Activated CD4-positive, alpha-beta T cell treated with anti-CD3 and anti-CD28 coated beads for 36 hours (primary cell): ENCODE results near the gene ADAM23. TPM values are rescaled to one million over a fixed set of nuclear protein-coding genes. Genes with fewer than 3 reads are reported as not detected.

Experiments
- ATAC-seq: fragments of 200-7000 bp; cut with Tn5 transposase; one replicate; pipeline ENCODE4 v1.10.0; 2021; ENCODE audit warnings: mild to moderate bottlenecking, moderate library complexity
- CTCF ChIA-PET: fragments of 350-600 bp; sonication (Branson Sonifier 250); formaldehyde crosslinking; loops from one replicate; lab custom pipeline; 2021; ENCODE audit warnings: antibody characterized with exemption; lab: Charles Lee
- POLR2A ChIA-PET: fragments of 350-600 bp; sonication (Branson Sonifier 250); formaldehyde crosslinking; loops from one replicate; lab custom pipeline; 2021; ENCODE audit warnings: antibody characterized with exemption, inconsistent platforms; lab: Charles Lee
- DNase-seq: peaks from one replicate; pipeline ENCODE4 v3.0.0-alpha.2; 2020
- H3K27ac Mint-ChIP-seq: one replicate; pipeline ENCODE4 v1.8.0; 2021; ENCODE audit warnings: mixed read lengths
- H3K27me3 Mint-ChIP-seq: one replicate; pipeline ENCODE4 v1.8.0; 2021; ENCODE audit warnings: mixed read lengths
- H3K36me3 Mint-ChIP-seq: one replicate; pipeline ENCODE4 v1.8.0; 2021; ENCODE audit warnings: low read depth, mixed read lengths
- H3K4me1 Mint-ChIP-seq: one replicate; pipeline ENCODE4 v1.8.0; 2021; ENCODE audit warnings: mixed read lengths
- H3K4me3 Mint-ChIP-seq: one replicate; pipeline ENCODE4 v1.8.0; 2021; ENCODE audit warnings: mild to moderate bottlenecking, moderate library complexity, mixed read lengths
- H3K9me3 Mint-ChIP-seq: one replicate; pipeline ENCODE4 v1.8.0; 2021; ENCODE audit warnings: low read depth, mixed read lengths
- intact Hi-C, 2 experiments: fragments of 100-400 bp; cut with DNase I in 1 of 2; cut with micrococcal nuclease in 1 of 2; formaldehyde crosslinking; loops; one replicate each; pipeline versions ENCODE4 v1.14.2 to v1.15.1; 2022 to 2024; cut with DNase I, micrococcal nuclease
- total RNA-seq, 2 experiments: library from RNA; stranded (reverse); gene quantifications; one replicate each; pipeline ENCODE4 v1.2.3, GENCODE V29; 2021

Gene ADAM23
- total RNA-seq, 2 experiments from 2014 or later = 1.1 to 1.3 TPM

DNA sequence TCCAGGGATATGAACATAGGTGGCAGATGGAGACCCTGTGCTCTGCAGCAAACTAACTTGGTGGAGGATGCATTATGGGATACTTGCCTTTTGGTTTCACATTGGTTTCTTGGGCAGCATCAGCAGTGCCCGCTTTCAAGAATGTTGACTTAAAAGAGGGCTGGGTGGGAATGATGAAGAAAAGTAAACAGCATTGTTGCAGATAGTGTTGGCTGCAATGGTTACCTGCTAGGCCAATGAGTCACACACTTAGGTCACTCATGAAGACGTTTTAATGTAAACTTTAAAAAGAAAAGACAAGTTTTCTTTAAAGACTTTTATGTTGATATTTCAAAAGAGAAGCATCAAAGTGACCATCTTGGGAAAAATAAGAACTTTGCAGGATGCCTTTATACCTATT is 172.8 kb downstream of the ADAM23 start:
- H3K36me3 Mint-ChIP-seq = no peaks in the 10 kb centered on the region
- no peak overlapping the region for H3K27ac Mint-ChIP-seq
- no peaks in the 10 kb centered on the region for H3K9me3 Mint-ChIP-seq
- DNase-seq = no peak
- H3K4me3 Mint-ChIP-seq = no peak overlapping the region
- H3K4me1 Mint-ChIP-seq = no peaks in the 10 kb centered on the region
- POLR2A ChIA-PET = no interaction called here
- CTCF ChIA-PET = interaction anchor here (0.7 kb wide), 1 partner anchor 57 kb away, joined by 3 read pairs; no protein-coding TSS in a partner anchor
- intact Hi-C loops = no loop called here
- no peak for ATAC-seq
- no peaks in the 10 kb centered on the region for H3K27me3 Mint-ChIP-seq

GRCh38 chr2:206619011-206619410 is 175.7 kb downstream of the ADAM23 start:
- H3K27ac Mint-ChIP-seq = no peak overlapping the region
- intact Hi-C loops = no loop called here
- no peaks in the 10 kb centered on the region for H3K36me3 Mint-ChIP-seq
- ChIA-PET CTCF (no interaction called here), POLR2A (no interaction called here)
- H3K4me1 Mint-ChIP-seq = peaks cover 2% of the 10 kb centered on the region
- no peak overlapping the region for H3K4me3 Mint-ChIP-seq
- no peak for DNase-seq
- no peaks in the 10 kb centered on the region for H3K9me3 Mint-ChIP-seq
- no peak for ATAC-seq
- H3K27me3 Mint-ChIP-seq = no peaks in the 10 kb centered on the region

DNA sequence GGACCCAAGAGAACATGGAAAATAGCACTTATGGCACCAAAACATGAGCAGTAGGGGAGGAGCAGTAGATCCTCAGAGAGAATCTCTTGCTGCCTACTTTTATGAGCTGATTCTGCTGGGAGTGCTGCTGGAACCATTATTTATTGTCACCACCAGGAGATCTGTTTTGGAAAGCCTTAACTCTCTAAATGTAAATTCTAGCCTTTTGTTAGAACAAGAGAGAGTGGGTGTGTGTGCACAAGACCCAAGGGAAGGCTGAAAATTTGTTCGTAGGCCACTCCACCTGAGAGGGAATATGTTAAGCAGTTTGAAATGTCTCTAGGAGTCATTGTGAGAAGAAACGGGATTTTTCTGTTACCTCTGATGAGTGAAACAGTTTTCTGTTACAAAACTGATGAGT is 182.8 kb downstream of the ADAM23 start:
- ChIA-PET POLR2A (no interaction called here), CTCF (interaction anchor here (0.6 to 0.7 kb wide), 2 partner anchors 234 to 1210 kb away, joined by 3 to 4 read pairs; no protein-coding TSS in a partner anchor)
- peaks cover 2% of the 10 kb centered on the region for H3K4me1 Mint-ChIP-seq

DNA sequence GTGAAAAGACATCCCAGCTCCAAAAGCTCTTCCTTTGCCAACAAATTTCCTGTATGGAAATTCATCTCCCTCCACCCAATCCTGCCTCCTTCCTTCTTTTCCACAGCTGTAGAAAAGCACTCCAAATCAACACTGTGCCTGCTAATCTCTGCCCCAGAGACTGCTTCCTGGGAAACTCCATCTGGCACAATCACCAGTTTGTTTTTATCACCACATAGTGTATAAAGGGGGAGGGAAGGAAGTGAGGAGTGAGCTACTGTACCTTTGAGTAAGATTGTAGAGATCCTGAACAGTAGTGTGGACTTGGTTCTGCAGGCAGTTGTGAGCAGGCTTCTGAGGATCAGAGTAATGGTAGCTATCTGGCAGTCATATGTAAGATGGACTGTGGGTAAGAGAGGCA is 184.3 kb downstream of the ADAM23 start:
- no peak overlapping the region for H3K4me3 Mint-ChIP-seq
- H3K36me3 Mint-ChIP-seq = no peaks in the 10 kb centered on the region
- POLR2A ChIA-PET = no interaction called here
- CTCF ChIA-PET = interaction anchor here (1.3 kb wide), 1 partner anchor 59 kb away, joined by 3 read pairs; no protein-coding TSS in a partner anchor
- no peaks in the 10 kb centered on the region for H3K4me1 Mint-ChIP-seq
- no peak overlapping the region for H3K27ac Mint-ChIP-seq
- DNase-seq = no peak
- H3K27me3 Mint-ChIP-seq = peaks cover 12% of the 10 kb centered on the region
- no peaks in the 10 kb centered on the region for H3K9me3 Mint-ChIP-seq
- ATAC-seq = no peak
- intact Hi-C loops = no loop called here

More for the DNA sequence above, 182.8 kb downstream of the ADAM23 start:
- Mint-ChIP-seq H3K9me3 (no peaks in the 10 kb centered on the region), H3K27ac (no peak overlapping the region), H3K36me3 (no peaks in the 10 kb centered on the region), H3K4me3 (no peak overlapping the region), H3K27me3 (peaks cover 12% of the 10 kb centered on the region)
- intact Hi-C loops = no loop called here
- ATAC-seq (no peak), DNase-seq (no peak)

- ChIA-PET CTCF (no interaction called here), POLR2A (no interaction called here)
- Mint-ChIP-seq H3K9me3 (no peaks in the 10 kb centered on the region), H3K27ac (no peak overlapping the region), H3K4me3 (no peak overlapping the region), H3K36me3 (no peaks in the 10 kb centered on the region), H3K27me3 (peaks cover 20% of the 10 kb centered on the region), H3K4me1 (no peaks in the 10 kb centered on the region)
- no peak for ATAC-seq
- no peak for DNase-seq
- intact Hi-C loops = no loop called here
These were observed 188.0 kb downstream of the ADAM23 start for GRCh38 chr2:206631340-206631739.

- no peaks in the 10 kb centered on the region for H3K36me3 Mint-ChIP-seq
- POLR2A ChIA-PET = no interaction called here
- DNase-seq (no peak), ATAC-seq (no peak)
- H3K27ac Mint-ChIP-seq = no peak overlapping the region
- CTCF ChIA-PET = interaction anchor here (0.5 to 0.7 kb wide), 2 partner anchors 26 to 328 kb away, joined by 3 read pairs; no protein-coding TSS in a partner anchor
- no peaks in the 10 kb centered on the region for H3K9me3 Mint-ChIP-seq
- intact Hi-C loops = no loop called here
- no peak overlapping the region for H3K4me3 Mint-ChIP-seq
- H3K27me3 Mint-ChIP-seq = peaks cover 11% of the 10 kb centered on the region
- no peaks in the 10 kb centered on the region for H3K4me1 Mint-ChIP-seq
These were observed 191.7 kb downstream of the ADAM23 start for GRCh38 chr2:206635015-206635414.

- no peak for ATAC-seq
- Mint-ChIP-seq H3K27ac (no peak overlapping the region), H3K4me1 (no peaks in the 10 kb centered on the region), H3K27me3 (peaks cover 24% of the 10 kb centered on the region), H3K36me3 (no peaks in the 10 kb centered on the region), H3K4me3 (no peak overlapping the region), H3K9me3 (no peaks in the 10 kb centered on the region)
- ChIA-PET CTCF (interaction anchor here (0.6 to 1.5 kb wide), 3 partner anchors 16 to 117 kb away, joined by 3 to 4 read pairs (median 3); no protein-coding TSS in a partner anchor), POLR2A (no interaction called here)
- no peak for DNase-seq
- intact Hi-C loops = no loop called here
These were observed 196.3 kb downstream of the ADAM23 start for GRCh38 chr2:206639636-206640035.

DNA sequence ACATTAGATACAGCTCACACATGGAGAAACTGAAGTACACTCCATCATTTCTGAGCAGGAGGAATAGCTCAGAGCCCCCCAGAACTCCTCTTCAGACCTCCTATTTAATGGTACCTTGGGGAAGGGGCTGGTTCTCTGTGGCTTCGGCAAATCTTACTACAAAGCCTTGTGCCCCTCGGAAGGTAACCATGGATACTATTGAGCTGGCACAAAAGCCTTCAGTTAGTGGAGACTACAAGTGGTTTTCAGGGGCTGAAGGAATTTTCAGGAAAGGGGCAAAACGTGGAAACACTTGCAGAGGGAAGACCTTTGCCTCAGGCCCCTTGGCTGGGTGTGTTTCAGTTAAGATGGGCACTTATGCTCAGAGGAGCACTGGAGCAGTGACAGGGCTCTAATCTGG is 197.9 kb downstream of the ADAM23 start:
- Mint-ChIP-seq H3K4me1 (no peaks in the 10 kb centered on the region), H3K27me3 (peaks cover 21% of the 10 kb centered on the region), H3K9me3 (no peaks in the 10 kb centered on the region), H3K4me3 (no peak overlapping the region), H3K36me3 (no peaks in the 10 kb centered on the region), H3K27ac (no peak overlapping the region)
- intact Hi-C loops = no loop called here
- DNase-seq (no peak), ATAC-seq (no peak)
- POLR2A ChIA-PET = no interaction called here
- CTCF ChIA-PET = interaction anchor here (0.6 kb wide), 1 partner anchor 44 kb away, joined by 4 read pairs; no protein-coding TSS in a partner anchor

DNA sequence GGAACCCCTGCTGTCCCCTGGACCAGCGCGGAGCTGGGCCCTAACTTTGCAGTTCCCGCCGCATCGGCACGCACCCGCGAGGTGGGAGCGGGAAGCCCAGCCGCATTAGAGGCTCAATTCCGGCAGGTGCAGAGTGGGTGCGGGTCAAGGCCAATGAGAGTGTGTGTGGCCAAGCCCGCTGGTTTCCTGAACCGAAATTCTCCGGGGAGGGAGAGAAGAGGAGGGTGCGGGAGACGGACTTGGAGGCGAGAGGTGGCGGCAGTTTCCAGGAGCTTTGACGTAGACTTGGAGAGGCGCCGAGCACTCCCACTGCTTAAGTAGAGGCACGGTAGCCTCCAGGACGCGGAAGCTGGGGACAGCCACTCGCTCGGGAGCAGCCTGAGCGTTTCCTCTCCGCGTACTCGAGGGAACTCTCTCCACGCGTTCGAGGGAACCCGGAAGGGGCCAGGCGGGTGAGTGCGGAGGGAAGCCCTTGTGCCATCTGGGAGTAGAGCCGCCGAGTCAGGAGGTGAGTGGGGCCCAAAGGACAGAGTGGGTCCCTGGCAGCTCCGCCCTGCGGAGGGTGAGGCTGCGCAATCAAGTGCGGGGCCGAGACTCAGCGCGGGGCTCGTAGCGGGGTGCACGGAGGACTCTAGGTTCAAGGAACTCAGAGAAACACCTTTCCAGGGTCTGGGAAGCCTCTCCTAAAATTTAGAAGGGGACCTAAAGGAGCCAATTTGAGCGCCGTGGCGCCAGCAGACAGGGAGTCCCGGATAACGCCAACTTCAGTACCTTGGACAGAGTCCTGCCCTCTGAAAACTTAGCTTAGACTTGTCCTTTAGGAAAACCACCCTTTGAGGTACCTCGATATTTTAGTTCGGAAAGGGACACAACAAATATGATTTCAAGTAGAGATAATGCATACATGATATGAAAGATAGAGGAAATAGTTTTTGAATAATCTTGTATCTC is 199.0 kb downstream of the ADAM23 start, which contains the start of gene FAM237A:
Gene FAM237A, plus strand, starts transcription at position 413 of the 951 bp plus-strand sequence. CDS start 1,750 bp downstream, outside the sequence.
- ATAC-seq (no peak), DNase-seq (peak; percentile 56)
- H3K36me3 Mint-ChIP-seq = no peaks in the 10 kb centered on the region
- peaks cover 24% of the 10 kb centered on the region for H3K27me3 Mint-ChIP-seq
- CTCF ChIA-PET = no interaction called here
- intact Hi-C loops = no loop called here
- H3K4me3 Mint-ChIP-seq = no peak within 1 kb of the TSS
- no peaks in the 10 kb centered on the region for H3K9me3 Mint-ChIP-seq
- POLR2A ChIA-PET = interaction anchor here (0.6 kb wide), 1 partner anchor 111 kb away, joined by 4 read pairs; no protein-coding TSS in a partner anchor
- H3K27ac Mint-ChIP-seq = no peak within 1 kb of the TSS
- no peaks in the 10 kb centered on the region for H3K4me1 Mint-ChIP-seq

- H3K4me3 Mint-ChIP-seq = no peak overlapping the region
- H3K36me3 Mint-ChIP-seq = no peaks in the 10 kb centered on the region
- H3K9me3 Mint-ChIP-seq = no peaks in the 10 kb centered on the region
- no peak for ATAC-seq
- no peaks in the 10 kb centered on the region for H3K4me1 Mint-ChIP-seq
- no peak overlapping the region for H3K27ac Mint-ChIP-seq
- peaks cover 15% of the 10 kb centered on the region for H3K27me3 Mint-ChIP-seq
- ChIA-PET POLR2A (no interaction called here), CTCF (no interaction called here)
- no peak for DNase-seq
- intact Hi-C loops = no loop called here
These were observed 204.7 kb downstream of the ADAM23 start for GRCh38 chr2:206647985-206648384.

- POLR2A ChIA-PET = no interaction called here
- no peak overlapping the region for H3K4me3 Mint-ChIP-seq
- DNase-seq (no peak), ATAC-seq (peak; percentile 30)
- no peak overlapping the region for H3K27ac Mint-ChIP-seq
- intact Hi-C loops = no loop called here
- peaks cover 9% of the 10 kb centered on the region for H3K27me3 Mint-ChIP-seq
- H3K36me3 Mint-ChIP-seq = peaks cover 2% of the 10 kb centered on the region
- CTCF ChIA-PET = interaction anchor here (1.2 kb wide), 1 partner anchor 15 kb away, joined by 3 read pairs; no protein-coding TSS in a partner anchor
- H3K9me3 Mint-ChIP-seq = peaks cover 12% of the 10 kb centered on the region
- H3K4me1 Mint-ChIP-seq = no peaks in the 10 kb centered on the region
These were observed 213.8 kb downstream of the ADAM23 start for GRCh38 chr2:206657087-206657486.
